BLaER1 treated with 17β-estradiol and CSF1 and Interleukin-3, amounts not matched to agents 10 nM and 100 nM (cell line): ENCODE measurements around the gene FARSB.

ENCODE experiments used
- H3K27ac ChIP-seq, 11 experiments: shearing (Covaris generic); formaldehyde crosslinking; 2 replicates each; pipeline ENCODE4 v1.8.1; 2022
- H3K27me3 ChIP-seq, 11 experiments: shearing (Covaris generic); formaldehyde crosslinking; 2 replicates each; pipeline ENCODE4 v1.8.1; 2022
- H3K36me3 ChIP-seq, 11 experiments: shearing (Covaris generic); formaldehyde crosslinking; 2 replicates each; pipeline ENCODE4 v1.8.1; 2022
- H3K4me1 ChIP-seq, 10 experiments: shearing (Covaris generic); formaldehyde crosslinking; 2 replicates each; pipeline ENCODE4 v1.8.1; 2022
- H3K4me2 ChIP-seq, 11 experiments: shearing (Covaris generic); formaldehyde crosslinking; 2 replicates each; pipeline ENCODE4 v1.8.1; 2022
- H3K4me3 ChIP-seq, 10 experiments: shearing (Covaris generic); formaldehyde crosslinking; 2 replicates each; pipeline ENCODE4 v1.8.1; 2022
- H3K9ac ChIP-seq, 11 experiments: shearing (Covaris generic); formaldehyde crosslinking; 2 replicates each; pipeline ENCODE4 v1.8.1; 2022
- H3K9me3 ChIP-seq, 11 experiments: shearing (Covaris generic); formaldehyde crosslinking; replicated peaks in 1 of 11; 2 replicates each; pipeline ENCODE4 v1.8.1; 2022
- H4K20me1 ChIP-seq, 11 experiments: shearing (Covaris generic); formaldehyde crosslinking; 2 replicates each; pipeline ENCODE4 v1.8.1; 2022
- Cebpa-rat ChIP-seq, 11 experiments: shearing (Covaris generic); IDR thresholded peaks; 2 replicates each; pipeline ENCODE4 v1.8.1; 2022

Gene FARSB

GRCh38 chr2:222577341-222577740 is 78.6 kb downstream of the FARSB start:
- H3K4me1 ChIP-seq: peaks cover 0 to 16% (median 6%) of the 10 kb centered on the region in 10 experiments; a peak in 10 of 20 replicates
- H4K20me1 ChIP-seq: peaks cover 0 to 32% (median 3%) of the 10 kb centered on the region in 11 experiments; a peak in 6 of 22 replicates
- H3K4me3 ChIP-seq: no peak overlapping the region
- no peak overlapping the region for H3K27ac ChIP-seq
- no peaks in the 10 kb centered on the region for H3K9me3 ChIP-seq
- H3K9ac ChIP-seq: no peak overlapping the region
- no peak for TF ChIP-seq Cebpa-rat (IDR thresholded peaks at IDR 0.05)
- H3K36me3 ChIP-seq: peaks cover 14 to 98% (median 67%) of the 10 kb centered on the region in 11 experiments; a peak in 21 of 22 replicates
- no peaks in the 10 kb centered on the region for H3K27me3 ChIP-seq
- no peak overlapping the region for H3K4me2 ChIP-seq

GRCh38 chr2:222576171-222577081 is 79.5 kb downstream of the FARSB start:
- Histone ChIP-seq H3K4me2 (no peak overlapping the region; a peak in 1 of 22 replicates), H4K20me1 (peaks cover 0 to 26% (median 3%) of the 10 kb centered on the region in 11 experiments; a peak in 4 of 22 replicates), H3K9ac (no peak overlapping the region), H3K4me3 (no peak overlapping the region), H3K27me3 (no peaks in the 10 kb centered on the region), H3K4me1 (peaks cover 0 to 17% (median 6%) of the 10 kb centered on the region in 10 experiments; a peak in 10 of 20 replicates), H3K36me3 (peaks cover 19 to 98% (median 70%) of the 10 kb centered on the region in 11 experiments), H3K9me3 (no peaks in the 10 kb centered on the region), H3K27ac (no peak overlapping the region)
- TF ChIP-seq Cebpa-rat (IDR thresholded peaks at IDR 0.05): no peak

GRCh38 chr2:222575618-222576017 is 80.3 kb downstream of the FARSB start:
- no peak overlapping the region for H3K4me2 ChIP-seq
- H3K27me3 ChIP-seq: no peaks in the 10 kb centered on the region
- H3K9me3 ChIP-seq: no peaks in the 10 kb centered on the region
- H3K27ac ChIP-seq: no peak overlapping the region
- peaks cover 0 to 17% (median 6%) of the 10 kb centered on the region in 10 experiments; a peak in 10 of 20 replicates for H3K4me1 ChIP-seq
- H3K4me3 ChIP-seq: no peak overlapping the region
- no peak for TF ChIP-seq Cebpa-rat (IDR thresholded peaks at IDR 0.05)
- H3K36me3 ChIP-seq: peaks cover 21 to 98% (median 72%) of the 10 kb centered on the region in 11 experiments
- peaks cover 0 to 20% (median 3%) of the 10 kb centered on the region in 11 experiments; a peak in 4 of 22 replicates for H4K20me1 ChIP-seq
- H3K9ac ChIP-seq: no peak overlapping the region

- peaks cover 27 to 100% (median 81%) of the 10 kb centered on the region in 11 experiments for H3K36me3 ChIP-seq
- H3K27me3 ChIP-seq: no peaks in the 10 kb centered on the region
- H3K9ac ChIP-seq: no peak overlapping the region
- H4K20me1 ChIP-seq: peaks cover 0 to 14% (median 0%) of the 10 kb centered on the region in 11 experiments; a peak in 3 of 22 replicates
- H3K4me2 ChIP-seq: peak overlapping the region in 3 of 11 experiments; percentile 9 to 25 (median 21); a peak in 3 of 22 replicates
- peak overlapping the region in 4 of 11 experiments; percentile 11 to 58 (median 46); a peak in 8 of 22 replicates for H3K27ac ChIP-seq
- H3K9me3 ChIP-seq: no peaks in the 10 kb centered on the region
- no peak overlapping the region for H3K4me3 ChIP-seq
- no peak for TF ChIP-seq Cebpa-rat (IDR thresholded peaks at IDR 0.05)
- peaks cover 0 to 17% (median 6%) of the 10 kb centered on the region in 10 experiments; a peak in 10 of 20 replicates for H3K4me1 ChIP-seq
These were observed 83.1 kb downstream of the FARSB start for GRCh38 chr2:222572751-222573174.

GRCh38 chr2:222572264-222572721 is 83.6 kb downstream of the FARSB start:
- H3K4me3 ChIP-seq: no peak overlapping the region
- peak overlapping the region in 4 of 11 experiments; percentile 11 to 58 (median 46); a peak in 8 of 22 replicates for H3K27ac ChIP-seq
- H3K27me3 ChIP-seq: no peaks in the 10 kb centered on the region
- peaks cover 0 to 17% (median 6%) of the 10 kb centered on the region in 10 experiments; a peak in 10 of 20 replicates for H3K4me1 ChIP-seq
- H3K4me2 ChIP-seq: no peak overlapping the region
- TF ChIP-seq Cebpa-rat (IDR thresholded peaks at IDR 0.05): no peak
- H3K9me3 ChIP-seq: no peaks in the 10 kb centered on the region
- H3K9ac ChIP-seq: no peak overlapping the region
- peaks cover 0 to 12% (median 0%) of the 10 kb centered on the region in 11 experiments; a peak in 3 of 22 replicates for H4K20me1 ChIP-seq
- H3K36me3 ChIP-seq: peaks cover 28 to 100% (median 83%) of the 10 kb centered on the region in 11 experiments

GRCh38 chr2:222569826-222570225 is 86.1 kb downstream of the FARSB start:
- peaks cover 0 to 9% (median 0%) of the 10 kb centered on the region in 11 experiments; a peak in 1 of 22 replicates for H4K20me1 ChIP-seq
- H3K9me3 ChIP-seq: no peaks in the 10 kb centered on the region
- peaks cover 29 to 92% (median 82%) of the 10 kb centered on the region in 11 experiments for H3K36me3 ChIP-seq
- TF ChIP-seq Cebpa-rat (IDR thresholded peaks at IDR 0.05): no peak
- H3K4me3 ChIP-seq: no peak overlapping the region
- peaks cover 0 to 11% (median 6%) of the 10 kb centered on the region in 10 experiments; a peak in 9 of 20 replicates for H3K4me1 ChIP-seq
- no peaks in the 10 kb centered on the region for H3K27me3 ChIP-seq
- H3K9ac ChIP-seq: no peak overlapping the region
- no peak overlapping the region for H3K27ac ChIP-seq
- H3K4me2 ChIP-seq: no peak overlapping the region

- Histone ChIP-seq H3K27me3 (no peaks in the 10 kb centered on the region), H3K4me1 (peaks cover 0 to 11% (median 6%) of the 10 kb centered on the region in 10 experiments; a peak in 9 of 20 replicates), H4K20me1 (peaks cover 0 to 7% (median 0%) of the 10 kb centered on the region in 11 experiments; a peak in 1 of 22 replicates), H3K4me2 (no peak overlapping the region), H3K9me3 (no peaks in the 10 kb centered on the region), H3K27ac (no peak overlapping the region), H3K36me3 (peaks cover 24 to 83% (median 74%) of the 10 kb centered on the region in 11 experiments), H3K9ac (no peak overlapping the region), H3K4me3 (no peak overlapping the region)
- TF ChIP-seq Cebpa-rat (IDR thresholded peaks at IDR 0.05): no peak
These were observed 87.0 kb downstream of the FARSB start for GRCh38 chr2:222568865-222569264.

- Histone ChIP-seq H3K4me2 (no peak overlapping the region), H3K27me3 (no peaks in the 10 kb centered on the region), H3K4me3 (no peak overlapping the region), H3K9ac (no peak overlapping the region), H3K4me1 (peaks cover 0 to under 1% (median 0%) of the 10 kb centered on the region in 10 experiments; a peak in 1 of 20 replicates), H4K20me1 (peaks cover 0 to 4% (median 0%) of the 10 kb centered on the region in 11 experiments; a peak in 1 of 22 replicates), H3K36me3 (peaks cover 17 to 60% (median 52%) of the 10 kb centered on the region in 11 experiments), H3K9me3 (no peaks in the 10 kb centered on the region), H3K27ac (no peak overlapping the region)
- no peak for TF ChIP-seq Cebpa-rat (IDR thresholded peaks at IDR 0.05)
These were observed 89.7 kb downstream of the FARSB start for GRCh38 chr2:222566229-222566628.

- no peaks in the 10 kb centered on the region for H3K27me3 ChIP-seq
- no peak for TF ChIP-seq Cebpa-rat (IDR thresholded peaks at IDR 0.05)
- no peak overlapping the region for H3K4me3 ChIP-seq
- peaks cover 0 to 8% (median 0%) of the 10 kb centered on the region in 10 experiments; a peak in 2 of 20 replicates for H3K4me1 ChIP-seq
- no peak overlapping the region for H3K9ac ChIP-seq
- peaks cover 0 to 4% (median 0%) of the 10 kb centered on the region in 11 experiments; a peak in 1 of 22 replicates for H4K20me1 ChIP-seq
- no peak overlapping the region for H3K4me2 ChIP-seq
- H3K27ac ChIP-seq: no peak overlapping the region
- H3K36me3 ChIP-seq: peaks cover 9 to 42% (median 30%) of the 10 kb centered on the region in 11 experiments
- H3K9me3 ChIP-seq: no peaks in the 10 kb centered on the region
These were observed 92.0 kb downstream of the FARSB start for GRCh38 chr2:222563936-222564335.
